IPS-18c (cell line): ENCODE measurements around the gene ANTKMT.

ENCODE experiments used
- H3K4me3 ChIP-seq: 2 replicates; pipeline ENCODE4 v1.7.0; 2013; ENCODE audit warnings: low read depth, mild to moderate bottlenecking, low read length, moderate library complexity; ENCODE audit not compliant: insufficient read depth
- H3K9me3 ChIP-seq: one replicate; pipeline ENCODE4 v1.6.1; 2013; ENCODE audit warnings: mild to moderate bottlenecking, low read length, moderate library complexity; ENCODE audit not compliant: control insufficient read depth, insufficient read depth

ANTKMT gene

GRCh38 chr16:718922-719321 lies 2.0 kb upstream of the ANTKMT start:
- H3K4me3 ChIP-seq, result no peak overlapping the region; the same call in 1 of the 2 replicates
- no peaks in the 10 kb centered on the region for H3K9me3 ChIP-seq

- Histone ChIP-seq H3K4me3 (peak overlapping the region; percentile 84; the same call in 1 of the 2 replicates), H3K9me3 (no peaks in the 10 kb centered on the region)
These were observed 1.0 kb upstream of the ANTKMT start for GRCh38 chr16:719815-720446.

- Histone ChIP-seq H3K9me3 (peaks cover 3% of the 10 kb centered on the region), H3K4me3 (peak overlapping the region; percentile 84)
These were observed 428 bp upstream of the ANTKMT start for GRCh38 chr16:720447-720989.

GRCh38 chr16:721765-722540 lies 1.0 kb downstream of the ANTKMT start:
- H3K4me3 ChIP-seq, result peak overlapping the region; percentile 84; the same call in 1 of the 2 replicates
- peaks cover 3% of the 10 kb centered on the region for H3K9me3 ChIP-seq

GRCh38 chr16:722835-723633 lies 2.1 kb downstream of the ANTKMT start:
- H3K4me3 ChIP-seq, result no peak overlapping the region

GRCh38 chr16:723695-724094 lies 2.7 kb downstream of the ANTKMT start:
- Histone ChIP-seq H3K9me3 (peaks cover 3% of the 10 kb centered on the region), H3K4me3 (no peak overlapping the region)

More at GRCh38 chr16:722835-723633, 2.1 kb downstream of the ANTKMT start:
- H3K9me3 ChIP-seq, result peaks cover 3% of the 10 kb centered on the region

- no peak overlapping the region for H3K4me3 ChIP-seq
- H3K9me3 ChIP-seq, result peaks cover 3% of the 10 kb centered on the region
These were observed 3.5 kb downstream of the ANTKMT start for GRCh38 chr16:724188-725040.

GRCh38 chr16:725041-725376 lies 4.1 kb downstream of the ANTKMT start:
- peaks cover 3% of the 10 kb centered on the region for H3K9me3 ChIP-seq
- no peak overlapping the region for H3K4me3 ChIP-seq

GRCh38 chr16:725463-726187 lies 4.7 kb downstream of the ANTKMT start:
- Histone ChIP-seq H3K4me3 (no peak overlapping the region), H3K9me3 (peaks cover 3% of the 10 kb centered on the region)

- peak overlapping the region; percentile 55; the same call in 1 of the 2 replicates for H3K4me3 ChIP-seq
- peaks cover 3% of the 10 kb centered on the region for H3K9me3 ChIP-seq
These were observed 5.2 kb downstream of the ANTKMT start for GRCh38 chr16:726188-726437.

- peaks cover 3% of the 10 kb centered on the region for H3K9me3 ChIP-seq
- H3K4me3 ChIP-seq, result peak within 1 kb of the TSS; percentile 65
These were observed 5.7 kb downstream of the ANTKMT start, which contains the start of the genes CCDC78 and HAGHL for GRCh38 chr16:726438-727290. Gene CCDC78, minus strand, starts transcription at chr16:726443. Its CDS starts 76 bp downstream, at chr16:726367. Gene HAGHL, plus strand, starts transcription at chr16:727106. Its CDS starts 404 bp downstream, at chr16:727510.

- Histone ChIP-seq H3K4me3 (peak overlapping the region; percentile 65), H3K9me3 (peaks cover 3% of the 10 kb centered on the region)
These were observed 6.5 kb downstream of the ANTKMT start for GRCh38 chr16:727291-727977.

- H3K4me3 ChIP-seq, result peak overlapping the region; percentile 61
- H3K9me3 ChIP-seq, result peaks cover 3% of the 10 kb centered on the region
These were observed 7.4 kb downstream of the ANTKMT start for GRCh38 chr16:728131-728889.
